ENCODE results near the gene STARD3.

- no peak for TF ChIP-seq CTCF (IDR thresholded peaks at IDR 0.05)
- TF ChIP-seq EP300 (IDR thresholded peaks at IDR 0.05) = no peak
Observed at GRCh38 chr17:39627712-39628516, 9.0 kb upstream of the STARD3 start.
